Measurements from ENCODE around the gene RPL38. TPM values are rescaled to one million over a fixed set of nuclear protein-coding genes. Genes with fewer than 3 reads are reported as not detected.
"Not testable (repeated sequence)": the region's sequence is repeated elsewhere in the genome, so short reads cannot be mapped to it uniquely, and the experiment has no call there.

The RPL38 gene
- total RNA-seq, 3 donors from 2014 or later, result 617 to 705 (median 692) TPM

GRCh38 chr17:74183411-74183810, 20.1 kb upstream of the RPL38 start:
- no peak overlapping the region for H3K4me3 ChIP-seq
- intact Hi-C loops (cut with DNase I, micrococcal nuclease), result no loop called here
- H3K36me3 ChIP-seq (ENCODE audit: low read depth), result no peaks in the 10 kb centered on the region
- ATAC-seq, result no peak
- no peaks in the 10 kb centered on the region for H3K9me3 ChIP-seq
- TF ChIP-seq CTCF (IDR thresholded peaks at IDR 0.05), result no peak
- H3K4me1 ChIP-seq (ENCODE audit: low read depth), result no peaks in the 10 kb centered on the region
- DNase-seq, result no peak

GRCh38 chr17:74185571-74186185, 17.8 kb upstream of the RPL38 start:
- no peaks in the 10 kb centered on the region for H3K36me3 ChIP-seq (ENCODE audit: low read depth)
- no peaks in the 10 kb centered on the region for H3K9me3 ChIP-seq
- H3K4me1 ChIP-seq (ENCODE audit: low read depth), result no peaks in the 10 kb centered on the region
- intact Hi-C loops (cut with DNase I, micrococcal nuclease), result no loop called here
- no peak for ATAC-seq
- no peak for TF ChIP-seq CTCF (IDR thresholded peaks at IDR 0.05)
- H3K4me3 ChIP-seq, result no peak overlapping the region
- DNase-seq, result no peak

GRCh38 chr17:74186498-74186897, 17.0 kb upstream of the RPL38 start:
- intact Hi-C loops (cut with DNase I, micrococcal nuclease), result no loop called here
- no peak for TF ChIP-seq CTCF (IDR thresholded peaks at IDR 0.05)
- DNase-seq (no peak), ATAC-seq (no peak)
- no peaks in the 10 kb centered on the region for H3K4me1 ChIP-seq (ENCODE audit: low read depth)
- H3K36me3 ChIP-seq (ENCODE audit: low read depth), result no peaks in the 10 kb centered on the region
- H3K4me3 ChIP-seq, result no peak overlapping the region
- no peaks in the 10 kb centered on the region for H3K9me3 ChIP-seq

GRCh38 chr17:74187761-74188160, 15.7 kb upstream of the RPL38 start:
- H3K4me1 ChIP-seq (ENCODE audit: low read depth), result peaks cover 2% of the 10 kb centered on the region
- H3K36me3 ChIP-seq (ENCODE audit: low read depth), result no peaks in the 10 kb centered on the region
- no peak for TF ChIP-seq CTCF (IDR thresholded peaks at IDR 0.05)
- DNase-seq, result no peak
- no peak for ATAC-seq
- intact Hi-C loops (cut with DNase I, micrococcal nuclease), result no loop called here
- H3K4me3 ChIP-seq, result no peak overlapping the region
- H3K9me3 ChIP-seq, result no peaks in the 10 kb centered on the region

GRCh38 chr17:74188687-74189086, 14.8 kb upstream of the RPL38 start:
- H3K9me3 ChIP-seq; H3K36me3 ChIP-seq (ENCODE audit: low read depth); ATAC-seq; H3K4me3 ChIP-seq; DNase-seq; intact Hi-C loops (cut with DNase I, micrococcal nuclease): not testable (repeated sequence)
- peaks cover 12% of the 10 kb centered on the region for H3K4me1 ChIP-seq (ENCODE audit: low read depth)

- no peak overlapping the region for H3K4me3 ChIP-seq
- TF ChIP-seq CTCF (IDR thresholded peaks at IDR 0.05), result no peak
- peaks cover 13% of the 10 kb centered on the region for H3K4me1 ChIP-seq (ENCODE audit: low read depth)
- DNase-seq (no peak), ATAC-seq (peak; percentile 56)
- H3K36me3 ChIP-seq (ENCODE audit: low read depth), result no peaks in the 10 kb centered on the region
- no peaks in the 10 kb centered on the region for H3K9me3 ChIP-seq
- intact Hi-C loops (cut with DNase I, micrococcal nuclease), result no loop called here
Observed at GRCh38 chr17:74190154-74190553, 13.3 kb upstream of the RPL38 start.
